HG02870 (cell line): ENCODE data around the gene TNFAIP2.

Experiments used
- ATAC-seq: cut with Tn5 transposase; IDR thresholded peaks from one replicate; pipeline ENCODE4 v1.9.1; 2021; ENCODE audit warnings: mild to moderate bottlenecking, moderate library complexity; ENCODE audit not compliant: unreplicated experiment

Gene TNFAIP2

GRCh38 chr14:103179094-103179493 is 55.8 kb downstream of the TNFAIP2 start:
- no peak for ATAC-seq

GRCh38 chr14:103180331-103180730 is 57.1 kb downstream of the TNFAIP2 start:
- no peak for ATAC-seq

- no peak for ATAC-seq
Observed at GRCh38 chr14:103184046-103184445, 60.8 kb downstream of the TNFAIP2 start.

GRCh38 chr14:103185051-103186029 is 62.1 kb downstream of the TNFAIP2 start:
- ATAC-seq, result no peak

- ATAC-seq, result no peak
Observed at GRCh38 chr14:103186241-103186822, 63.1 kb downstream of the TNFAIP2 start.
